Measurements from ENCODE around the gene HSPBAP1.

The HSPBAP1 gene

GRCh38 chr3:122728756-122729514 lies 64.7 kb downstream of the HSPBAP1 start:
- no peak overlapping the region for H4K8ac ChIP-seq (ENCODE audit: low read depth, low read length)

GRCh38 chr3:122728186-122728585 lies 65.4 kb downstream of the HSPBAP1 start:
- Histone ChIP-seq H3K9ac (ENCODE audit: low read depth, low read length, poor library complexity) (no peak overlapping the region), H3K4ac (ENCODE audit: low read length) (no peak overlapping the region), H2BK12ac (ENCODE audit: low read length) (no peak overlapping the region), H3K23ac (ENCODE audit: low read depth, low read length, poor library complexity) (no peak overlapping the region), H3K9me3 (replicated peaks in 1 of 2; ENCODE audit: control insufficient read depth in 2 of 2, insufficient read depth in 1 of 2, low read depth in 1 of 2, low read length in 2 of 2) (peaks cover 0 to 12% of the 10 kb centered on the region in 2 donors), H3K79me1 (ENCODE audit: low read depth, low read length) (no peaks in the 10 kb centered on the region), H2BK5ac (ENCODE audit: low read length) (no peak overlapping the region), H3K36me3 (replicated peaks in 1 of 2; ENCODE audit: control insufficient read depth in 2 of 2, insufficient read depth in 2 of 2, low read length in 2 of 2) (peaks cover 0 to 2% of the 10 kb centered on the region in 2 donors), H3K27ac (replicated peaks; ENCODE audit: low read length) (no peak overlapping the region), H2AK5ac (ENCODE audit: low read depth, low read length) (no peak overlapping the region), H3K14ac (ENCODE audit: low read length) (no peak overlapping the region), H3K18ac (ENCODE audit: low read length) (no peak overlapping the region), H2AFZ (ENCODE audit: low read length) (no peak overlapping the region), H4K8ac (ENCODE audit: low read depth, low read length) (no peak overlapping the region), H3K4me1 (ENCODE audit: control insufficient read depth in 2 of 2, insufficient read depth in 1 of 2, low read depth in 1 of 2, low read length in 2 of 2) (no peaks in the 10 kb centered on the region), H2BK15ac (ENCODE audit: low read length) (no peak overlapping the region), H3K4me2 (ENCODE audit: insufficient read depth, low read length, poor library complexity, severe bottlenecking) (no peak overlapping the region), H4K91ac (ENCODE audit: low read depth, low read length, poor library complexity) (no peak overlapping the region), H3K4me3 (ENCODE audit: low read length in 2 of 2) (no peak overlapping the region), H2BK120ac (ENCODE audit: low read depth, low read length) (no peak overlapping the region), H3K27me3 (ENCODE audit: control insufficient read depth in 3 of 3, insufficient read depth in 3 of 3, low read depth in 1 of 3, low read length in 3 of 3) (no peaks in the 10 kb centered on the region)
- DNase-seq (ENCODE audit: low spot score), result no peak
- WGBS, 2 donors (ENCODE audit: extremely low coverage in 2 of 2, insufficient read length in 2 of 2, insufficient replicate concordance in 1 of 2), result no CpG with 5 or more reads among the region's 3 CpGs

More at GRCh38 chr3:122728756-122729514, 64.7 kb downstream of the HSPBAP1 start:
- DNase-seq (ENCODE audit: low spot score), result no peak
- no peak overlapping the region for H2BK12ac ChIP-seq (ENCODE audit: low read length)
- H3K9me3 ChIP-seq (replicated peaks in 1 of 2; ENCODE audit: control insufficient read depth in 2 of 2, insufficient read depth in 1 of 2, low read depth in 1 of 2, low read length in 2 of 2), result peaks cover 0 to 8% of the 10 kb centered on the region in 2 donors
- no peak overlapping the region for H3K4me3 ChIP-seq (ENCODE audit: low read length in 2 of 2)
- H3K18ac ChIP-seq (ENCODE audit: low read length), result no peak overlapping the region
- no peaks in the 10 kb centered on the region for H3K27me3 ChIP-seq (ENCODE audit: control insufficient read depth in 3 of 3, insufficient read depth in 3 of 3, low read depth in 1 of 3, low read length in 3 of 3)
- no peak overlapping the region for H3K4me2 ChIP-seq (ENCODE audit: insufficient read depth, low read length, poor library complexity, severe bottlenecking)
- H4K91ac ChIP-seq (ENCODE audit: low read depth, low read length, poor library complexity), result no peak overlapping the region
- no peaks in the 10 kb centered on the region for H3K4me1 ChIP-seq (ENCODE audit: control insufficient read depth in 2 of 2, insufficient read depth in 1 of 2, low read depth in 1 of 2, low read length in 2 of 2)
- H3K9ac ChIP-seq (ENCODE audit: low read depth, low read length, poor library complexity), result no peak overlapping the region
- no peak overlapping the region for H2BK120ac ChIP-seq (ENCODE audit: low read depth, low read length)
- no peak overlapping the region for H3K27ac ChIP-seq (replicated peaks; ENCODE audit: low read length)
- H2BK5ac ChIP-seq (ENCODE audit: low read length), result no peak overlapping the region
- no peak overlapping the region for H3K14ac ChIP-seq (ENCODE audit: low read length)
- no peak overlapping the region for H2AK5ac ChIP-seq (ENCODE audit: low read depth, low read length)
- H3K79me1 ChIP-seq (ENCODE audit: low read depth, low read length), result no peaks in the 10 kb centered on the region
- no peak overlapping the region for H3K23ac ChIP-seq (ENCODE audit: low read depth, low read length, poor library complexity)
- WGBS, 2 donors (ENCODE audit: extremely low coverage in 2 of 2, insufficient read length in 2 of 2, insufficient replicate concordance in 1 of 2), result no CpG with 5 or more reads among the region's 8 CpGs
- no peak overlapping the region for H3K4ac ChIP-seq (ENCODE audit: low read length)
- no peak overlapping the region for H2AFZ ChIP-seq (ENCODE audit: low read length)
- H3K36me3 ChIP-seq (replicated peaks in 1 of 2; ENCODE audit: control insufficient read depth in 2 of 2, insufficient read depth in 2 of 2, low read length in 2 of 2), result peaks cover 0 to 2% of the 10 kb centered on the region in 2 donors
- H2BK15ac ChIP-seq (ENCODE audit: low read length), result no peak overlapping the region

GRCh38 chr3:122727766-122728165 lies 65.9 kb downstream of the HSPBAP1 start:
- no peak overlapping the region for H3K27ac ChIP-seq (replicated peaks; ENCODE audit: low read length)
- no peak overlapping the region for H4K8ac ChIP-seq (ENCODE audit: low read depth, low read length)
- no peak overlapping the region for H3K9ac ChIP-seq (ENCODE audit: low read depth, low read length, poor library complexity)
- H3K4me2 ChIP-seq (ENCODE audit: insufficient read depth, low read length, poor library complexity, severe bottlenecking), result no peak overlapping the region
- no peaks in the 10 kb centered on the region for H3K79me1 ChIP-seq (ENCODE audit: low read depth, low read length)
- H2AK5ac ChIP-seq (ENCODE audit: low read depth, low read length), result no peak overlapping the region
- no CpG with 5 or more reads among the region's 9 CpGs for WGBS, 2 donors (ENCODE audit: extremely low coverage in 2 of 2, insufficient read length in 2 of 2, insufficient replicate concordance in 1 of 2)
- no peak overlapping the region for H3K18ac ChIP-seq (ENCODE audit: low read length)
- H2AFZ ChIP-seq (ENCODE audit: low read length), result no peak overlapping the region
- no peak overlapping the region for H3K23ac ChIP-seq (ENCODE audit: low read depth, low read length, poor library complexity)
- no peaks in the 10 kb centered on the region for H3K27me3 ChIP-seq (ENCODE audit: control insufficient read depth in 3 of 3, insufficient read depth in 3 of 3, low read depth in 1 of 3, low read length in 3 of 3)
- H3K4me3 ChIP-seq (ENCODE audit: low read length in 2 of 2), result peak overlapping the region in 1 of 2 donors; percentile 25
- H2BK5ac ChIP-seq (ENCODE audit: low read length), result no peak overlapping the region
- DNase-seq (ENCODE audit: low spot score), result no peak
- no peak overlapping the region for H3K14ac ChIP-seq (ENCODE audit: low read length)
- H4K91ac ChIP-seq (ENCODE audit: low read depth, low read length, poor library complexity), result no peak overlapping the region
- H3K9me3 ChIP-seq (replicated peaks in 1 of 2; ENCODE audit: control insufficient read depth in 2 of 2, insufficient read depth in 1 of 2, low read depth in 1 of 2, low read length in 2 of 2), result peaks cover 0 to 11% of the 10 kb centered on the region in 2 donors
- H3K4ac ChIP-seq (ENCODE audit: low read length), result no peak overlapping the region
- H2BK12ac ChIP-seq (ENCODE audit: low read length), result no peak overlapping the region
- no peak overlapping the region for H2BK15ac ChIP-seq (ENCODE audit: low read length)
- H2BK120ac ChIP-seq (ENCODE audit: low read depth, low read length), result no peak overlapping the region
- H3K4me1 ChIP-seq (ENCODE audit: control insufficient read depth in 2 of 2, insufficient read depth in 1 of 2, low read depth in 1 of 2, low read length in 2 of 2), result no peaks in the 10 kb centered on the region
- peaks cover 0 to 2% of the 10 kb centered on the region in 2 donors for H3K36me3 ChIP-seq (replicated peaks in 1 of 2; ENCODE audit: control insufficient read depth in 2 of 2, insufficient read depth in 2 of 2, low read length in 2 of 2)

- H3K4me2 ChIP-seq (ENCODE audit: insufficient read depth, low read length, poor library complexity, severe bottlenecking), result no peak overlapping the region
- H3K27ac ChIP-seq (replicated peaks; ENCODE audit: low read length), result no peak overlapping the region
- no peak for DNase-seq (ENCODE audit: low spot score)
- H3K9ac ChIP-seq (ENCODE audit: low read depth, low read length, poor library complexity), result no peak overlapping the region
- peaks cover 0 to 2% of the 10 kb centered on the region in 2 donors for H3K36me3 ChIP-seq (replicated peaks in 1 of 2; ENCODE audit: control insufficient read depth in 2 of 2, insufficient read depth in 2 of 2, low read length in 2 of 2)
- WGBS, 2 donors (ENCODE audit: extremely low coverage in 2 of 2, insufficient read length in 2 of 2, insufficient replicate concordance in 1 of 2), result no CpG with 5 or more reads among the region's 3 CpGs
- H3K4me3 ChIP-seq (ENCODE audit: low read length in 2 of 2), result no peak overlapping the region
- H2BK120ac ChIP-seq (ENCODE audit: low read depth, low read length), result no peak overlapping the region
- peaks cover 0 to 7% of the 10 kb centered on the region in 2 donors for H3K9me3 ChIP-seq (replicated peaks in 1 of 2; ENCODE audit: control insufficient read depth in 2 of 2, insufficient read depth in 1 of 2, low read depth in 1 of 2, low read length in 2 of 2)
- H3K14ac ChIP-seq (ENCODE audit: low read length), result no peak overlapping the region
- H3K4me1 ChIP-seq (ENCODE audit: control insufficient read depth in 2 of 2, insufficient read depth in 1 of 2, low read depth in 1 of 2, low read length in 2 of 2), result no peaks in the 10 kb centered on the region
- H2BK5ac ChIP-seq (ENCODE audit: low read length), result no peak overlapping the region
- H3K27me3 ChIP-seq (ENCODE audit: control insufficient read depth in 3 of 3, insufficient read depth in 3 of 3, low read depth in 1 of 3, low read length in 3 of 3), result no peaks in the 10 kb centered on the region
- H3K23ac ChIP-seq (ENCODE audit: low read depth, low read length, poor library complexity), result no peak overlapping the region
- no peak overlapping the region for H3K18ac ChIP-seq (ENCODE audit: low read length)
- H2AFZ ChIP-seq (ENCODE audit: low read length), result no peak overlapping the region
- no peak overlapping the region for H2AK5ac ChIP-seq (ENCODE audit: low read depth, low read length)
- H3K4ac ChIP-seq (ENCODE audit: low read length), result no peak overlapping the region
- H4K8ac ChIP-seq (ENCODE audit: low read depth, low read length), result no peak overlapping the region
- H3K79me1 ChIP-seq (ENCODE audit: low read depth, low read length), result no peaks in the 10 kb centered on the region
- H2BK12ac ChIP-seq (ENCODE audit: low read length), result no peak overlapping the region
- H2BK15ac ChIP-seq (ENCODE audit: low read length), result no peak overlapping the region
- no peak overlapping the region for H4K91ac ChIP-seq (ENCODE audit: low read depth, low read length, poor library complexity)
Observed at GRCh38 chr3:122727294-122727693, 66.3 kb downstream of the HSPBAP1 start.
